Measurements from ENCODE around the gene RBM20.

DNA sequence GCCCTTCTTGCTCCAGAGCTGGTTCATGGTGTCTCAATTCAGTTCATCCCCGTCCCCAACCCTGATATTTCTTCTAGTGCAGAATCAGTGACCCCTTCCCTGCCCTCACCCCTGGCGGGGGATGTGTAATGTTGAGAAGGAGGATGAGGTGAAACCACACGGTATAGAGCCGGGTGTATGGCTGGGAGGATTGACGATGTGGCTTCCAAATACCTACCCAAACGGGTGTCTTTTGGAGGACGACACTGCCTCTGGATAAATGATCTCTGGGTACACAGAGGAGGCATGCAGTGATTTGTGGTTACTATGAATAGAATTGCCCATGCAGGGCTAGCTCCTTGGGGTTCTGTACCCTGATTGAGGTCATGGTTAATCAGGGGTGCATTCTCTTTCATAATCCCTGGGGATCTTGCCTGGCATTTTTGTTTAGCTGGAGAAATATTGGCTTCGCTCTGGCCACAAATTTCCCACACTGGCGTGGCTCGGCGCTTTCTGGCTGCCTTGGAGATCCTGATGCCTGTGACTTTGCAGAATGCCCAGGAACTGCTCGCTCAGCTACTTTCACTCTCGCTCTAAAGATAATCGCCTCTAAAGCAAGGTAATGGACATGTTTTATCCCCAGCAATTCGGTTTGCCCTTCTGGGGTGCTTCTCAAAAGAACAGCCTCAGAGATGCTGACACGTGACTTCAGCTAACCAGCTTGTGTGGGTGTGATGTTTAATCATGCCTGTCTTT lies 89.2 kb downstream of the RBM20 start:
- TF ChIP-seq POLR2A (IDR thresholded peaks at IDR 0.05; ENCODE audit: low read length) (no peak), RCOR1 (IDR thresholded peaks at IDR 0.05; ENCODE audit: low read depth, low read length) (no peak), RAD21 (conservative IDR thresholded peaks at IDR 0.05 in 1 of 2, IDR thresholded peaks at IDR 0.05 in 1 of 2) (no peak), SMC3 (IDR thresholded peaks at IDR 0.05) (no peak), JUN (IDR thresholded peaks at IDR 0.05) (no peak), EP300 (IDR thresholded peaks at IDR 0.05) (no peak)
- TF ChIP-seq, protein P1, sequence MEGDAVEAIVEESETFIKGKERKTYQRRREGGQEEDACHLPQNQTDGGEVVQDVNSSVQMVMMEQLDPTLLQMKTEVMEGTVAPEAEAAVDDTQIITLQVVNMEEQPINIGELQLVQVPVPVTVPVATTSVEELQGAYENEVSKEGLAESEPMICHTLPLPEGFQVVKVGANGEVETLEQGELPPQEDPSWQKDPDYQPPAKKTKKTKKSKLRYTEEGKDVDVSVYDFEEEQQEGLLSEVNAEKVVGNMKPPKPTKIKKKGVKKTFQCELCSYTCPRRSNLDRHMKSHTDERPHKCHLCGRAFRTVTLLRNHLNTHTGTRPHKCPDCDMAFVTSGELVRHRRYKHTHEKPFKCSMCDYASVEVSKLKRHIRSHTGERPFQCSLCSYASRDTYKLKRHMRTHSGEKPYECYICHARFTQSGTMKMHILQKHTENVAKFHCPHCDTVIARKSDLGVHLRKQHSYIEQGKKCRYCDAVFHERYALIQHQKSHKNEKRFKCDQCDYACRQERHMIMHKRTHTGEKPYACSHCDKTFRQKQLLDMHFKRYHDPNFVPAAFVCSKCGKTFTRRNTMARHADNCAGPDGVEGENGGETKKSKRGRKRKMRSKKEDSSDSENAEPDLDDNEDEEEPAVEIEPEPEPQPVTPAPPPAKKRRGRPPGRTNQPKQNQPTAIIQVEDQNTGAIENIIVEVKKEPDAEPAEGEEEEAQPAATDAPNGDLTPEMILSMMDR (IDR thresholded peaks at IDR 0.05) = no peak
- TF ChIP-seq, protein P2, sequence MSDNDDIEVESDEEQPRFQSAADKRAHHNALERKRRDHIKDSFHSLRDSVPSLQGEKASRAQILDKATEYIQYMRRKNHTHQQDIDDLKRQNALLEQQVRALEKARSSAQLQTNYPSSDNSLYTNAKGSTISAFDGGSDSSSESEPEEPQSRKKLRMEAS (IDR thresholded peaks at IDR 0.05) = no peak
- TF ChIP-seq, protein P3, sequence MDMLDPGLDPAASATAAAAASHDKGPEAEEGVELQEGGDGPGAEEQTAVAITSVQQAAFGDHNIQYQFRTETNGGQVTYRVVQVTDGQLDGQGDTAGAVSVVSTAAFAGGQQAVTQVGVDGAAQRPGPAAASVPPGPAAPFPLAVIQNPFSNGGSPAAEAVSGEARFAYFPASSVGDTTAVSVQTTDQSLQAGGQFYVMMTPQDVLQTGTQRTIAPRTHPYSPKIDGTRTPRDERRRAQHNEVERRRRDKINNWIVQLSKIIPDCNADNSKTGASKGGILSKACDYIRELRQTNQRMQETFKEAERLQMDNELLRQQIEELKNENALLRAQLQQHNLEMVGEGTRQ (IDR thresholded peaks at IDR 0.05) = no peak

Data from A549 (cell line).